Raji (cell line): Measurements from ENCODE around the gene MEG3.

Source experiments
- POLR2A ChIP-seq: IDR thresholded peaks from 2 replicates; pipeline ENCODE4 v1.6.1; 2011; ENCODE audit warnings: low read depth, low read length, control low read depth; ENCODE audit not compliant: insufficient read depth

The MEG3 gene

DNA sequence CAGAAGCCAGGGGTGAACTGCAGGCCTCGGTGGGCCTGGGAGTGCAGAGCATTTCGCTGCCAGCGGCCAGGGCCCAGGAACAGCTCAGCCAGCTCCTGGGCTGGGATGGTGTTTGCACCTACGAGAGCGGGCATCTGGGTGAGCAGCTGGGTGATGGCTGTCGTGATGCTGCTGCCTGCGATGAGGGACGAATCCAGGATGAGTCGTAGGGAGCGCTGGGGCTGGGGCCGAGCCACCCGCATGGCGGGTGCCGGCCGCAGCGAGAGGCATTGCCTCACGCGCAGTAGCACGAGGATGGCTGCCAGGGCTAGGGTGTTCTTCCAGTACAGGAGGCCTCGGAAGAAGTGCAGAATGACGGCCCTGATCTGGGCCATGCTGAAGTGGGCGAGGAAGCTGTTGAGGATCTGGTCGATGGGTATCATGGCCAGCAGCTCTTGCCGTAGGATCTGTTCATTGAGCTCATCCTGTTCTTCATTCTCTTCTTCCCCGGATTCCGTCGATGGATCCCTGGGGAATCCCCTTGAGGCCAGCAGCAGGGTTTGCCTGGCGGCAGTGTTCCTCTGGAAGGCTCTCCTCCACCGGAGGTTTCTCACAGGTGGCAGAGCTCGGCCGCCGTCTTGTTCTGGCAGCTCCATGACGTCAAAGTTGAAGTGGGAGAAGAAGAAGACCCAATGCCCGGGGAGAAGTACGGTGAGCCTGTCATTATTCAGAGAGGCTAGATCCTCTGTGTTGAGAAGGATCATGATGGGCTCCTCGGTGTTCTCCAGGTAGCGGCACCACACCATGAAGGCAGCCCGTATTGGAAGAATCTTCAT, 55.5 kb downstream of the MEG3 start:
- no peak for TF ChIP-seq POLR2A

DNA sequence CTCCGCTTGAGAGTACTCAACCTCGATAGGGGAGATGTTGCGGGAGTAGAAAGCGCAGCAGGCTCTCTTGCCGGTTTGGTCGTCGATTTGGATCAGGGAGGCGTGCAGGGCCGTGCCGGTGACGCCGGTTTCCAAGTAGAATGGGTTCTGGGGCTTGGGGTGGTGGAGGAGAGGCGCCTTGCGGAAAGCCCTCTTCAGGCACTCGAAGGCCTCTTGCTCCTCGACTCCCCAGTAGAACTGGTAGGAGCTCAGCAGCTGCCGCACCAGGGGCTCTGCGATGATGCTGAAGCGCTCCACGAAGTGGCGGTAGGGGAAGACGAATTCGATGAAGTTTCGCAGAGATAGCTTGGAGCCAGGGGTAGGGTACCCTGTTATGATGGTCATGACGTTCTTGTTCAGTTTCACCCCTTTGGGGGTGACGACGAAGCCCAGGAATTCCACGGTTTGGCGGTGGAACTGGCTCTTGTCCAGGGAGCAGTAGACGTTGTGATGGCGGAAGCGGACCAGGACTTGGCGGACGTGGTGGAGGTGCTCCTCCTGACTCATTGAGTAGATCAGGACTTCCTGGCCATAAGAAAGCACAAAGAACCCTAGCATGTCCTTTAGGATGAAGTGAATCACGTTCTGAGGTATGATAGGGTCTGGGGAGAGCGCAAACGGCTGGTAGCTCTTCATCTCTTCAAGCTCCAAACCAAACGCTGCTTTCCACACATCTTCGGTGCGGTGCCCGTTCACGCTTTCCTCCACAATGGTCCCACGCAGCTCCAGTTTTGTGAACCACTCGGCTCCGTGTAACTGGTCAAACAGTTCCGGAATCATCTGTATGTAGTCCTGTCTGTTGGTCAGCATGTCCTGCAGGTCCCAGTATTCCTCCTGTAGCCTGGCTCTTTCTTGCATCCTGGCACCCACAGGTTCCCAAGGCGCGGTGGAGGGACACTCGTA, 56.4 kb downstream of the MEG3 start:
- TF ChIP-seq POLR2A: no peak

DNA sequence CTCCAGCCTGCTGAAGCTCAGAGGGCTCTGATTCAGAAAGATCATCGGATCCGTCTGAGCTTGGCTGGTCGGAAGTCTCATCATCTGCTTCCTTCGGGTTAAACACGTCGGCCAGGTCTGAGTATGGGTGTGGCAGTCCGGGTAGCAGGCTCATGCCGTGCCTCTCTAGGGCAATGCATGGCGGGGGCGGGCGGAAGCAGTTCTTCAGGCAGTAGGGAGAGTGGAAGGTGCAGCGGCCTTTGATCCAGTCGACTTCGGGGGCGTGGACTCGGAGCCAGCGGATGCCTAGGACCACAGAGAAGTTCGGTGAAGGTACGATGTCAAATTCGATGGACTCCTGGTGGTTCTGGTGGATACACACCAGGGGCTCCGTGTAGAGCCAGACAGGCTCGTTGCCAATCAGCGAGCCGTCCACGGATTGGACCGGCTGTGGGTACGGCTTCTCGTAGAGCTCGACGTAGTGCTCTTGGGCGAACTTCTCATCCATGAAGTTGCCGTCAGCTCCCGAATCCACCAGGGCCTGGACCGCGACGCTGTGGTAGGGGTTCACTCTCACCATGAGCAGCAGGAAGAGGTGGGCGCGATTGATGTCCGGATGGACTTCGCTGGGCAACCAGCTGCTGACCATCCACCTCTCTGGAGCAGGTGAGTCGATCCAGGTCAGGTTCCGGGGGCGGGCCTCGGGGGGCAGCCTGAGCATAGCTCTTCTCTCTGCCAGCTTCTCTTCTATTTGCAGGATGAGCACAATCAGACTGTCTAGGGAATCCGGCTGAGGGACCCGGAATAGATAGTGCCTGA, 57.3 kb downstream of the MEG3 start:
- TF ChIP-seq POLR2A: no peak

DNA sequence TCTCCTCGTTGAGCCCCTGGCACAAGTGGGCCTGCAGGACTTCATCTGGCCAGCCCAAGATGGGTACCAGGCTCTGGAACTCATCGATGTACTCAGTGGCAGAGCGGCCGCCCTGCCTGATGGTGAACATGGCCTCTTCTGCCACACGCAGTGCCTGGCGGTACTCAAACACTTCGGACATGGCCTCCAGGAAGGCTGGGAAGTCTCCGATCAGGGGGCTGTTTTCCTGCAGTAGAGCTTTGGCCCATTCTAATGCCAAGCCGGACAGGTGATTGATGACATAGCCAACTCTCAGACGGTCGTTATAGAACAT, 57.8 kb downstream of the MEG3 start:
- TF ChIP-seq POLR2A: no peak

DNA sequence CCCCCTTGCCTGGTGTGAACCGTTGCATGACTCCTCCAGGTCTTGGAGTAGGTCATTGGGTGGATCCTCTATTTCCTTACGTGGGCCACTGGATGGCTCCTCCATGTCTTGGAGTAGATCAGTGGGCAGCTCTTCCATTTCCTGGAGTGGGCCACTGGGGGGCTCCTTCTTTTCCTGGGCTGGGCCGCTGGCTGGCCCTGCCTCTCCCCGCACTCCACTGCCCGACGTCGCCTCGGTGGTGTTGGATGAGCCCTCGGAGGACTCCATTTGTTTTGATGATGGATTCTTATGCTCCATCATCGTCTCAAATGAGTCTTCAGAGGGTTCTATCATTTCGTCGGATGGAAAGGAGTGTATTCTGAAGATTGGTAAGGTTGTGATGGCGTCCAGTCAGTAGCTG, 58.5 kb downstream of the MEG3 start:
- TF ChIP-seq POLR2A: no peak

DNA sequence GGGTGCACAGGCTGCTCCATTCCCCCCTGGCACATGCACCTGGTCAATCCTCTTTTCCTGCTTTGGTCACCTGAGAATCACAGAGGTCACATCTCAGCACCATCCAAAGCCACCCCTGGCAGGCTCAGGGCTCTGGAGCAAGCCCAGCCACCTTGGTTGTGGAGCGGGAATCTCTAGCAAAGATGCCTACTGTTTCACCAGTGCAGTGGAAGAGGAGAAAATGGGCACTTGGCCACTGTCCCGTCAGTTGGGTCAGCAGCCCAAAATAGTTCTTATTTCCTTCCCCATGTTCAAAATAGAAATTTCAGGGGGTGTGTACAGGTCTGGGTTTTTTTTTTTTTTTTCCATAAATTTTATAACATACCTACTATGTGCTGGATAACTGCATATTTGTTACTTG, 59.3 kb downstream of the MEG3 start:
- no peak for TF ChIP-seq POLR2A

DNA sequence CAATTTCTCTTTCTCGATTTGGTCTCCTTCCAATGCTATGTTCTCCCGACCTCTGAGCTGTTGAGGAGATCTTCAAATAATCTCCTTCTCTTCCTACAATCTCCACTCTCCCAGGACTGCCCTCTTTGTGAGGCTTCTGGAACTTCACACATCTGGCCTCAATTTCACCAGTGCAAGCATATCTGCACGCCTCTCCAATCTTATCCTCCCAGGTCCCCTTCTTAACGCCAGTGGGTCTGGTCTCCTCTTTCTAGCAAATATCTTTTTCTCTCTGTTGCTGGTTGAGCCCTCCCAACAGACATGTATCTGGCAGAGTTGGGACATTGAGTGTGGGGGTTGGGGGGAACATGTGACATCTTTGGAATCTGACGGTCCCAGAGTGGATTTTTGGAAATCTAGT, 59.7 kb downstream of the MEG3 start:
- TF ChIP-seq POLR2A: no peak

DNA sequence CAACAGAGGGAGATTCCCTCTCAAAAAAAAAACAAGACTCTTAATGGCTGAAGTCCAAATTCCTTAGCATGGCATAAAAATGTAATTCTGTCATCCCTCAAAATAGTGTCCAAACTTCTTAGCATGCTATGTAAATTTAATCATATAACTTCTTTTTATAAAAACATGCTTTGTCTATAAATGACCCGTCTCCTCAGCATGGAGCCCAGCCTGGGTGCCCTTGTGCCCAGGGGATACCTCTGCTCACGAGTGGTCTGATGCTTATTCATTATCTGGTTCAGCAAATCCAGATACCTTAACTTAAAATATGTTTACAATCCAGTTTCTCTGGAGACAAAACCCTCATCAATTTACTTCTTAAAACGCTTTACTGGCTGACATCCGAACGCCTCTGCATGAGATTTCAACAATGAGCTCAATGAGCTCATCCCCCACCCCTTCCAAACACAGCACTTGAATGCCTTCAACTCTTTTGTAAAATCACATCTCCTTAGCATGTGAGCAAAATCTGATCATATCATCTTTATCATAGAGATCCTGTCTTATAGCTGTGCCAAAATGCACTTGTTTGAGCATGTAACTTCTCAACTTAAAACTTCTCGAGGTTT, 61.9 kb downstream of the MEG3 start:
- TF ChIP-seq POLR2A: no peak

DNA sequence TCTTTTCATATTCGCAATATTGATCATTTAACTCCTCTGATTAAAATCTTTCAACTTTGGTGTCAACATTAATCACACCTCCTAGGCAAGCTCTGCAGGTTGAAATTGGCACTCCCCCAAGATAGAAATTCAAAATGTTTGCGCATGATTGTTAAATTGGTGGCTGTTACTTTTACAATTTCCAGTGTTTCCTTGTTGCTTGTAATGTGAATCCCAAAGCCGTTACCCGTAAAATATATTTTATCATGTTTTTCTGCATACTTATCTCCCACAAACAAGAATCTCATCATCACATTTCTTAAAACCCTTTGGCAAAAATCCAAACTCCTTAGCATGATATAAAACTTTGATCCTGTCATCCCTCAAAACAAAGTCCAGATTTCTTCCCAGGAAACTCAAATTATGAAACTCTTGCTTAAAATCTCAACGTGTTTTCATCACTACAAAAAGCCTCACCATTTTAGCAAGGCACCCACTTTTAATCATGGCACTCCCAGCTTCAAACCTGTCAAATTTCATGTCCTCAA, 62.9 kb downstream of the MEG3 start:
- TF ChIP-seq POLR2A: no peak

DNA sequence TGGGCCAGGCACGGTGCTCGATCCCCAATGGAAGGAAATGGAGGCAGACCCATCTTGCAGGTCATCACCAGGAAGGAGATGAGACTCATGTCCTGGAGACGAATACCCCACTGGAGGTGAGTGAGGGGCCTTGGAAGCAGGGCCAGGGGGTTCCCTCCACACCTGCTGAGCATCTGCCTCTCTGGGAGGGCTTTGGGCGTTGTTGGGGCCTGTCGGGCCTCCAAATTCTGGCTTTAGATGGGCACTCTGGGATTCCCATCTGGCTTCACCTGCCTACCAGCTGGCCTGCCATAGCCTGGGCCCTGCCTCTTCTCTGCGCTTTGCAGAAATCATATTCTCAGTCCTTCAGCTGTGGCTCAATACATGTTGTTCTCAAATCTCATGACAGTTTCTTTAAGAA, 63.7 kb downstream of the MEG3 start:
- no peak for TF ChIP-seq POLR2A

DNA sequence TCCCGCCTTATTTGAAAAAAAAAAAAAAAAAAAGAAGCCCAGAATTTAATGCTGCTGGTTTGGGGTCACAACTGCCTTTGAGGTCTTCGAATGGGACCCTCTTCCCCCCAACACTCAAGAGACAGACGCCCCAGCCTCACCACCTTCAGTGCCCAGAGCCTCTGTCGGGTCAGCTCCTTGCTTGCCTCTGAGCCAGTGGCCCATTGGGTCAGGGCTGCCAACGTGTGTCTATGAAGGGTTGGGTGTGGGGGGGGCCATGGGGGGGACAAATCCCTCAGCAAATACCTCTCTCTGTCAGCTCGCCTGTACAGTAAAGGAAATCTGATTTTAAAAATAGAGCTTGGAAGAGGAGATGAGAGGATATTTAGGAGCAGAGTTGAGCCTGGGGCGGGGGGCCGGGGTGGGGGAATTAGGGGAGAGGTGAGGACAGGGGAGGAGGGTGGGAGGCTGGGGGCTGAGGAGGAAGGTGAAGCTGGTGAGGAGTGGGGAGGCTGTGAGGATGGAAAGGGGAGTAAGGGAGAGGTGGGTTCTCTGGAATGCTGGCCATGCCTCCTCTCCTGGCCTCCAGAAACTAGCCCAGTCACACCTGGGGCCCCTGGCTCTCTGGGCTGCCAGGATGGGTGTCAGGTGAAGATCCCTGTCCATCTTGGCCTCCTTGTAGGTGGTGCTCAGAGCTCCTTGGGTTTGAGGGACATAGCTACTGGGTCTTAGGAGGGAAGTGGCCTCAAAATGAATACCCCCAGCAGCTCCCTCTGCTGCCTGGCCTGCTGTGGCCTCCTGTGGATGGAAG, 64.3 kb downstream of the MEG3 start:
- no peak for TF ChIP-seq POLR2A

DNA sequence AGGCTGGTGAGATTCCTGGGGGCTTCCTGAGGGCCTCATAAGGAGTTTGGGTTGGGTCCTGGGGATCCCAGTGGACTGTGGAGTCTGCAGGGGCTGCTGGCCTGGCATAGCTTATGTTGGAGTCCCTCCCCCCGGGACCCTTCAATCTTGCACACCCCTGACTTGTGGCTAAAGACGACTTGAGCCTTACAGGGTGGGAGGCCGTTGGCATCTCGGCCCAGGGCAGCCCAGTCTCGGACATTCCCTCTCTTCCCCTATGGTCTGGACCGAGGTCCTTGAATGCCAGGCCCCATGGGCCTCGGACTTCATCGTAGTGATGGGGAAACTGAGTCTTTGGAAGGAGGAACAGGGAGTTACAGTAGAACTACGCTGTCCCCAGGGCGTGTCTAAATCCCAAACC, 65.1 kb downstream of the MEG3 start:
- TF ChIP-seq POLR2A: no peak

DNA sequence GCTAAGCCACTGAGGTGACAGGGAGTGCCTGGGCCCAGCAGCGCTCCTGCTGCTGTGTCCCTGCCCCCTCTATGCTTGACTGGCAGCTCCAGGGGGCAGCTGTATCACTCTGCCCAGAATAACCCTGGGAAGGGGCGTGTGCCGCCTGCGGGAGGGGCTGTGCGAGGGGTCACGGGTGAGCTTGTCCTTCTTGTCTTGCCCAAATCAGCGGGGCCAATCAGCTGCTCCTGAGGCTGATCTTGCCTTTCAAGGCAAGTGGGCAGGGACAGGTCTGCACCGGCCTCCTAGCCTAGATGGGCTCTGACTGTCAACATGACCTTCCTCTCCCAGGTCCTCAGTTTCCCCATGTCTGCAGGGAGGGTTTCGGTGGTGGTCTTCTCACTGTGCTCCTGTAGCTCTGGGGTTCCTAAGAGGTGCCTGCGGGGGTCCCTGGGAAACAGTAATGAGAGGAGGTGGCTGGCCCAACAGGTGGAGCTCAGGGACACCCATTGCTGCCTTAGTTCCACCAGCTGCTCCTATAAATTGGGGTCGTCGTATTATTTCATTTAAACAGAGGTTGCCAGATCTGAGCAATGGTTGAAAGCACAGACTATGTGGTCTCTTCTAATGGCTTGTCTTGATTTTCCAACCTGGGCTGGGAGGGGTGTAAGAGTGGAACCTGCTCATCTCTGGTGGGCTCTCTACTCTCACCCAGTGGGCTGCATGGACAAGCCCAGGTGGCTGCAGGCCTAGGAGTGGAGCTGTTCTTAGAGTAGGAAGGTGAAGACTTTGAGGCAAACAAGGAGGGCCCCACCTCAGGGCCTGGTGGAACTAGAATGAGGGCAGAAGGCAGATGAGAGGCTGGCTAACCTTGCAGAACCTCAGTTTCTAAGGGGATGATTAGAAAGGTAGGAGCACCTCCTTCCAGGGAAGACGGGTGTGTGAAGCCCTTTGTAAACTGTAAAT, 65.9 kb downstream of the MEG3 start:
- no peak for TF ChIP-seq POLR2A
